ENCODE measurements around the gene ARPC1A. TPM values are rescaled to one million over a fixed set of nuclear protein-coding genes. Genes with fewer than 3 reads are reported as not detected.

ARPC1A gene
- polyA plus RNA-seq, 1 donor from 2014 or later, result 154 TPM

DNA sequence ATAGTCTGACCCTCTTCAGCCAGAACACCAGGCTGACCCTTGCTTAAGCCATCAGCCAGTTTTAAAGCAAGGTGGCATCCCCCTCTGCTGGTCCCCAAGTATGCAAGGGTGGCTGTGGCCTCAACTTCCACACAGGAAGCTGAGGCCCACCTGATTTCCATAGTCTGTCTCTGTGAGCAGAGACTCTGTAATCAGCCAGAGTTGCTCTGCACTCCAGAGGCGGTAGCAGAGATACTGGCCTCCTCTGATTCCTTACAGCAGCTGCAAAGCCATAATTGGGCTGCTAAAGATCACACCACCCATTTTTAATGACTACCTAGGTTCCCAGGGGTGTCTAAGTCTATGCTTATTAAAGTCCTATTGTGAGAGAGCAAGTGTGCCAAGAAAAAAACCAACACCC is 80.9 kb downstream of the ARPC1A start:
- H3K27ac ChIP-seq (ENCODE audit: low read length), result no peak overlapping the region
- TF ChIP-seq SMC3 (conservative IDR thresholded peaks at IDR 0.05; ENCODE audit: poor library complexity), result no peak
- no peak for TF ChIP-seq CTCF (IDR thresholded peaks at IDR 0.05; ENCODE audit: poor library complexity, severe bottlenecking)
- no peak for TF ChIP-seq TAF1 (IDR thresholded peaks at IDR 0.05; ENCODE audit: low read depth)
- no peak for TF ChIP-seq RAD21 (conservative IDR thresholded peaks at IDR 0.05)
- H2AFZ ChIP-seq (ENCODE audit: low read depth, low read length), result no peak overlapping the region
- peak overlapping the region; percentile 93 for H3K4me3 ChIP-seq (ENCODE audit: low read length)
- H3K36me3 ChIP-seq (ENCODE audit: insufficient read depth, low read length), result no peaks in the 10 kb centered on the region
- no peaks in the 10 kb centered on the region for H3K9me3 ChIP-seq (ENCODE audit: low read length)
- H3K27me3 ChIP-seq (ENCODE audit: insufficient read depth, low read depth, low read length), result no peaks in the 10 kb centered on the region
- H3K9ac ChIP-seq (ENCODE audit: low read length), result no peak overlapping the region
- no peak overlapping the region for H3K4me2 ChIP-seq (ENCODE audit: low read length)
- peaks cover 53% of the 10 kb centered on the region for H3K79me2 ChIP-seq (replicated peaks; ENCODE audit: insufficient read depth, low read length)
- no peaks in the 10 kb centered on the region for H3K9me2 ChIP-seq (ENCODE audit: insufficient read depth, low read length)
- peaks cover 3% of the 10 kb centered on the region for H3F3A ChIP-seq (ENCODE audit: insufficient read depth, low read length, poor library complexity, severe bottlenecking)
- H4K20me1 ChIP-seq (ENCODE audit: insufficient read depth), result no peaks in the 10 kb centered on the region

DNA sequence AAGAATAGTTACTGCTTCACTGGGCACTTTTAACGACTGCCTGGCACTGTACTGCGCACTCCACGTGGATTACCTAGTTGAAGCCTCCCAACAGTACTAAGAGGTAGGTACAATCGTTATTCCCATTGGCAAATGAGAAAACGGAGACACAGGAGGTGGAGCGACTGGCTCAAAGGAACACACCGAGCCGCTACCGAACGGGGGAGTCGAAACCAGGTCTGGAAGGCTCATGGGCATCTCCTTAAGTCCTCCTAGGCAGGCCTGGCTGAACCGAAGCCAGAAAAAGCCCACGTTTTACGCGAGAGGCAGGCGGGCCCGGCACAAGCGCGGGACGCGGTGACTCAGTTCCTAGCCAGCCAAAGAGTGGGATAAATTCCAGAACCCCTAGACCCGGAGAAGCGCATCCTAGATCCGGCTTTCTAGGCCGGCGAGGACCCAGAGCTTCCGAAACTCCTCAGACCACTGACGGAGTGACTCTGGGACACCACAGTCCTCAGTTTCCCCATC is 82.2 kb downstream of the ARPC1A start:
- H3F3A ChIP-seq (ENCODE audit: insufficient read depth, low read length, poor library complexity, severe bottlenecking), result peaks cover 3% of the 10 kb centered on the region
- no peaks in the 10 kb centered on the region for H4K20me1 ChIP-seq (ENCODE audit: insufficient read depth)
- no peaks in the 10 kb centered on the region for H3K9me2 ChIP-seq (ENCODE audit: insufficient read depth, low read length)
- no peaks in the 10 kb centered on the region for H3K27me3 ChIP-seq (ENCODE audit: insufficient read depth, low read depth, low read length)
- TF ChIP-seq TAF1 (IDR thresholded peaks at IDR 0.05; ENCODE audit: low read depth) (no peak), MXI1 (conservative IDR thresholded peaks at IDR 0.05; ENCODE audit: poor library complexity, severe bottlenecking) (peak; percentile 77)
- TF ChIP-seq, protein P1, sequence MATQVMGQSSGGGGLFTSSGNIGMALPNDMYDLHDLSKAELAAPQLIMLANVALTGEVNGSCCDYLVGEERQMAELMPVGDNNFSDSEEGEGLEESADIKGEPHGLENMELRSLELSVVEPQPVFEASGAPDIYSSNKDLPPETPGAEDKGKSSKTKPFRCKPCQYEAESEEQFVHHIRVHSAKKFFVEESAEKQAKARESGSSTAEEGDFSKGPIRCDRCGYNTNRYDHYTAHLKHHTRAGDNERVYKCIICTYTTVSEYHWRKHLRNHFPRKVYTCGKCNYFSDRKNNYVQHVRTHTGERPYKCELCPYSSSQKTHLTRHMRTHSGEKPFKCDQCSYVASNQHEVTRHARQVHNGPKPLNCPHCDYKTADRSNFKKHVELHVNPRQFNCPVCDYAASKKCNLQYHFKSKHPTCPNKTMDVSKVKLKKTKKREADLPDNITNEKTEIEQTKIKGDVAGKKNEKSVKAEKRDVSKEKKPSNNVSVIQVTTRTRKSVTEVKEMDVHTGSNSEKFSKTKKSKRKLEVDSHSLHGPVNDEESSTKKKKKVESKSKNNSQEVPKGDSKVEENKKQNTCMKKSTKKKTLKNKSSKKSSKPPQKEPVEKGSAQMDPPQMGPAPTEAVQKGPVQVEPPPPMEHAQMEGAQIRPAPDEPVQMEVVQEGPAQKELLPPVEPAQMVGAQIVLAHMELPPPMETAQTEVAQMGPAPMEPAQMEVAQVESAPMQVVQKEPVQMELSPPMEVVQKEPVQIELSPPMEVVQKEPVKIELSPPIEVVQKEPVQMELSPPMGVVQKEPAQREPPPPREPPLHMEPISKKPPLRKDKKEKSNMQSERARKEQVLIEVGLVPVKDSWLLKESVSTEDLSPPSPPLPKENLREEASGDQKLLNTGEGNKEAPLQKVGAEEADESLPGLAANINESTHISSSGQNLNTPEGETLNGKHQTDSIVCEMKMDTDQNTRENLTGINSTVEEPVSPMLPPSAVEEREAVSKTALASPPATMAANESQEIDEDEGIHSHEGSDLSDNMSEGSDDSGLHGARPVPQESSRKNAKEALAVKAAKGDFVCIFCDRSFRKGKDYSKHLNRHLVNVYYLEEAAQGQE (IDR thresholded peaks at IDR 0.05; ENCODE audit: borderline replicate concordance), result no peak
- peaks cover 53% of the 10 kb centered on the region for H3K79me2 ChIP-seq (replicated peaks; ENCODE audit: insufficient read depth, low read length)
- H3K4me3 ChIP-seq (ENCODE audit: low read length), result peak overlapping the region; percentile 93
- no peaks in the 10 kb centered on the region for H3K36me3 ChIP-seq (ENCODE audit: insufficient read depth, low read length)
- H2AFZ ChIP-seq (ENCODE audit: low read depth, low read length), result peak overlapping the region; percentile 74
- no peaks in the 10 kb centered on the region for H3K9me3 ChIP-seq (ENCODE audit: low read length)
- peak overlapping the region; percentile 97 for H3K27ac ChIP-seq (ENCODE audit: low read length)
- H3K4me2 ChIP-seq (ENCODE audit: low read length), result peak overlapping the region; percentile 89
- H3K9ac ChIP-seq (ENCODE audit: low read length), result peak overlapping the region; percentile 94

DNA sequence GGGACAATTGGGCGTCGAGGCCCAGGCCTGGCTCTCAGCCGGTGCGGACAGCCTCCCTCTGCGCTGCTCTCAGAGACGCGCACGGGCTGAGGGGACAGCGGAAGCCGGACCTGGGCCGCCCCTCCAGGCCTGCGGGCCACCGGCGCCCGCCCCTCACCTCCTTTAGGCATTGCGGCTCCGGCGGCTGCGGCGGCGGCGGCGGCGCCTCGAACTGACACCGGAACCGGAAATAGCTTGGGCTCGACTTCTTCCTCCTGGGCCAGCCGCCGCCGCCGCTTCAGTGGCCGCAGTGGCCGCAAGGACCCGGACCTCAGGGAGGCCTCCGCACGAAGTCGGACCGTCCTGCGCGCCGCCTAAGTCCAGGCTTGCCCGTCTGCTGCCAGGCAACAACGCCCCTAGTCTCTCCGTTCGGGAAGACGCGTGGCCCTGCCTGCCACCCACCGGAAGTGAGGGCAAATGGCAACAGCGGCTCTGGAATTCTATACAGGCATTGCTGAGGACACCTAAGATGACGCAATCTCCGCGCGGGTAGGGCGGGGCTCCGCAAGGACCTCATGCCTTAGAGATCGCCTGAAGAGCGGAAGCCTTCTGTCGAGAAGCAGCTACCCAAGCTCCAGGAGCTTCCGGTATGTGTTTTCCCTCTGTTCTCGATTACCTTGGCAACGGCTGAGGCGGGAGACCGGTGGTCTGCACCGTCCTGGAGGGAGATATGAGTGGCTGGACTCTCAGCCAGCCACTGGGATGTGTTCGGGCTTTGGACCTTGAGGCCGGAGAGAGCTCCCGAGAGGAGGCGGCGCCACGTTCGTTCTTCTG is 82.9 kb downstream of the ARPC1A start, which contains the start of the genes BUD31 and PDAP1:
Gene BUD31 (plus strand): TSS at position 591 of the 813 bp plus-strand sequence. CDS start 2,124 bp downstream, outside the sequence.
Gene PDAP1 (minus strand): TSS at position 219 of the 813 bp plus-strand sequence. CDS start 49 bp downstream, at position 170.
- Histone ChIP-seq H4K20me1 (ENCODE audit: insufficient read depth) (no peaks in the 10 kb centered on the region), H3K27ac (ENCODE audit: low read length) (peak within 1 kb of the TSS; percentile 97), H3F3A (ENCODE audit: insufficient read depth, low read length, poor library complexity, severe bottlenecking) (peaks cover 3% of the 10 kb centered on the region), H3K9me2 (ENCODE audit: insufficient read depth, low read length) (no peaks in the 10 kb centered on the region), H2AFZ (ENCODE audit: low read depth, low read length) (peak within 1 kb of the TSS; percentile 74), H3K9me3 (ENCODE audit: low read length) (no peaks in the 10 kb centered on the region), H3K4me2 (ENCODE audit: low read length) (peak within 1 kb of the TSS; percentile 89), H3K9ac (ENCODE audit: low read length) (peak within 1 kb of the TSS; percentile 94), H3K36me3 (ENCODE audit: insufficient read depth, low read length) (no peaks in the 10 kb centered on the region), H3K79me2 (replicated peaks; ENCODE audit: insufficient read depth, low read length) (peaks cover 56% of the 10 kb centered on the region), H3K4me3 (ENCODE audit: low read length) (peak within 1 kb of the TSS; percentile 93), H3K27me3 (ENCODE audit: insufficient read depth, low read depth, low read length) (no peaks in the 10 kb centered on the region)
- peak; percentile 71 for TF ChIP-seq EP300 (conservative IDR thresholded peaks at IDR 0.05; ENCODE audit: poor library complexity, severe bottlenecking)
- TF ChIP-seq, protein P1 (IDR thresholded peaks at IDR 0.05; ENCODE audit: borderline replicate concordance), result peak; percentile 40
- TF ChIP-seq EZH2 (IDR thresholded peaks at IDR 0.05; ENCODE audit: borderline replicate concordance, insufficient read depth, low read length, poor library complexity, severe bottlenecking), result no peak
- TF ChIP-seq POLR2AphosphoS5 (IDR thresholded peaks at IDR 0.05), result peak; percentile 82
- peak; percentile 54 for TF ChIP-seq SMC3 (conservative IDR thresholded peaks at IDR 0.05; ENCODE audit: poor library complexity)
- peak; percentile 30 for TF ChIP-seq RAD21 (conservative IDR thresholded peaks at IDR 0.05)
- peak; percentile 18 for TF ChIP-seq TAF1 (IDR thresholded peaks at IDR 0.05; ENCODE audit: low read depth)

Measured in neural cell (in vitro differentiated cells).